GM19438 (cell line): ENCODE results near the gene ZSWIM7.

Source experiments
- ATAC-seq: cut with Tn5 transposase; IDR thresholded peaks from one replicate; pipeline ENCODE4 v1.9.1; 2021; ENCODE audit warnings: low read depth; ENCODE audit not compliant: unreplicated experiment

Gene ZSWIM7

GRCh38 chr17:15999141-15999973 lies at the start of gene ZSWIM7, which contains the start of gene TTC19:
Gene ZSWIM7, minus strand, starts transcription at chr17:15999704. Its CDS starts 110 bp downstream, at chr17:15999594.
Gene TTC19, plus strand, starts transcription at chr17:15999824. Its CDS starts 25 bp downstream, at chr17:15999849.
- ATAC-seq: peak; percentile 91

- no peak for ATAC-seq
These were observed 49.4 kb upstream of the ZSWIM7 start for GRCh38 chr17:16048811-16049449.

- ATAC-seq: no peak
These were observed 47.5 kb upstream of the ZSWIM7 start for GRCh38 chr17:16046966-16047365.

- no peak for ATAC-seq
These were observed 45.0 kb upstream of the ZSWIM7 start for GRCh38 chr17:16044487-16044886.

GRCh38 chr17:16040710-16041251 lies 41.3 kb upstream of the ZSWIM7 start:
- no peak for ATAC-seq

GRCh38 chr17:16037636-16038035 lies 38.1 kb upstream of the ZSWIM7 start:
- no peak for ATAC-seq

GRCh38 chr17:16036261-16036660 lies 36.8 kb upstream of the ZSWIM7 start:
- no peak for ATAC-seq

GRCh38 chr17:16033729-16034349 lies 34.3 kb upstream of the ZSWIM7 start:
- ATAC-seq: no peak

- no peak for ATAC-seq
These were observed 28.4 kb upstream of the ZSWIM7 start for GRCh38 chr17:16027708-16028584.

- no peak for ATAC-seq
These were observed 27.4 kb upstream of the ZSWIM7 start for GRCh38 chr17:16026895-16027294.

- no peak for ATAC-seq
These were observed 25.7 kb upstream of the ZSWIM7 start for GRCh38 chr17:16025202-16025601.

- ATAC-seq: no peak
These were observed 24.4 kb upstream of the ZSWIM7 start for GRCh38 chr17:16023881-16024280.

- no peak for ATAC-seq
These were observed 19.8 kb upstream of the ZSWIM7 start for GRCh38 chr17:16019347-16019746.

GRCh38 chr17:16013943-16014407 lies 14.5 kb upstream of the ZSWIM7 start:
- no peak for ATAC-seq

GRCh38 chr17:16007439-16007838 lies 7.9 kb upstream of the ZSWIM7 start:
- no peak for ATAC-seq

- ATAC-seq: no peak
These were observed 6.1 kb upstream of the ZSWIM7 start for GRCh38 chr17:16005636-16006035.

- ATAC-seq: no peak
These were observed 4.3 kb upstream of the ZSWIM7 start for GRCh38 chr17:16003841-16004240.

- no peak for ATAC-seq
These were observed 3.3 kb upstream of the ZSWIM7 start for GRCh38 chr17:16002708-16003260.

- ATAC-seq: no peak
These were observed 1.9 kb upstream of the ZSWIM7 start for GRCh38 chr17:16001226-16001897.
